ENCODE measurements around the gene SH3PXD2A.

DNA sequence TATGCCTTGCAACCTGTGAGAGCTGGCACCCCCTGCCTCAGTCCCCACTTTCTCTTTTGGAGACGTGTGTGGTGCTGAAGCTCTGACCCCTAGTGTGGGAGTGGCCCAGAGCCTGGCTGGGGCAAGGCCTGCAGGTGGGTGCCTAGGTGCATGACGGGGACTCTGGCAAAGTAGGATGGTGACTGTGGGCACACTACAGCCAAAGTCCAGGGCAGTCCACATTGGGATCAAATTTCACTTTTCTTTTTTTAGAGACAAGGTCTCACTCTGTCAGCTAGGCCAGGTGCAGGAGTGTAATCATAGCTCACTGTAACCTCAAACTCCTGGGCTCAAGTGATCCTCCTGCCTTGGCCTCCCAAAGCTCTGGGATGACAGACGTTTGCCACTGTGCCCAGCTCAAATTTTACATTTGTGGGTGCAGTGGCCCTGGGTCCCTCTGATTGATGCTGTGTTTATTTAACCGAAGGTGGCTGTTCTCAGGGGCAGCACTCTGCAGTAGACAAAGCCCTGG is 309.6 kb downstream of the SH3PXD2A start:
- TF ChIP-seq, protein P1, sequence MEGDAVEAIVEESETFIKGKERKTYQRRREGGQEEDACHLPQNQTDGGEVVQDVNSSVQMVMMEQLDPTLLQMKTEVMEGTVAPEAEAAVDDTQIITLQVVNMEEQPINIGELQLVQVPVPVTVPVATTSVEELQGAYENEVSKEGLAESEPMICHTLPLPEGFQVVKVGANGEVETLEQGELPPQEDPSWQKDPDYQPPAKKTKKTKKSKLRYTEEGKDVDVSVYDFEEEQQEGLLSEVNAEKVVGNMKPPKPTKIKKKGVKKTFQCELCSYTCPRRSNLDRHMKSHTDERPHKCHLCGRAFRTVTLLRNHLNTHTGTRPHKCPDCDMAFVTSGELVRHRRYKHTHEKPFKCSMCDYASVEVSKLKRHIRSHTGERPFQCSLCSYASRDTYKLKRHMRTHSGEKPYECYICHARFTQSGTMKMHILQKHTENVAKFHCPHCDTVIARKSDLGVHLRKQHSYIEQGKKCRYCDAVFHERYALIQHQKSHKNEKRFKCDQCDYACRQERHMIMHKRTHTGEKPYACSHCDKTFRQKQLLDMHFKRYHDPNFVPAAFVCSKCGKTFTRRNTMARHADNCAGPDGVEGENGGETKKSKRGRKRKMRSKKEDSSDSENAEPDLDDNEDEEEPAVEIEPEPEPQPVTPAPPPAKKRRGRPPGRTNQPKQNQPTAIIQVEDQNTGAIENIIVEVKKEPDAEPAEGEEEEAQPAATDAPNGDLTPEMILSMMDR (IDR thresholded peaks at IDR 0.05) = no peak
- TF ChIP-seq POLR2A (IDR thresholded peaks at IDR 0.05) = no peak
- TF ChIP-seq POLR2AphosphoS5 (IDR thresholded peaks at IDR 0.05) = no peak
